Measurements from ENCODE around the gene CXCL14. TPM values are rescaled to one million over a fixed set of nuclear protein-coding genes. Genes with fewer than 3 reads are reported as not detected.

Gene CXCL14
- total RNA-seq, 2 experiments from 2014 or later = not detected

GRCh38 chr5:135559354-135559753, 19.4 kb downstream of the CXCL14 start:
- no peak for DNase-seq
- ChIA-PET POLR2A (no interaction called here), CTCF (interaction anchor here (1.1 to 1.6 kb wide), 2 partner anchors 93 to 97 kb away, joined by 3 to 5 read pairs; no protein-coding TSS in a partner anchor)
- H3K4me1 Mint-ChIP-seq = no peaks in the 10 kb centered on the region
- peaks cover 23% of the 10 kb centered on the region for H3K27me3 Mint-ChIP-seq
- no peaks in the 10 kb centered on the region for H3K36me3 Mint-ChIP-seq (ENCODE audit: low read depth)
- H3K27ac Mint-ChIP-seq = no peak overlapping the region
- H3K4me3 Mint-ChIP-seq = no peak overlapping the region
- no peaks in the 10 kb centered on the region for H3K9me3 Mint-ChIP-seq

DNA sequence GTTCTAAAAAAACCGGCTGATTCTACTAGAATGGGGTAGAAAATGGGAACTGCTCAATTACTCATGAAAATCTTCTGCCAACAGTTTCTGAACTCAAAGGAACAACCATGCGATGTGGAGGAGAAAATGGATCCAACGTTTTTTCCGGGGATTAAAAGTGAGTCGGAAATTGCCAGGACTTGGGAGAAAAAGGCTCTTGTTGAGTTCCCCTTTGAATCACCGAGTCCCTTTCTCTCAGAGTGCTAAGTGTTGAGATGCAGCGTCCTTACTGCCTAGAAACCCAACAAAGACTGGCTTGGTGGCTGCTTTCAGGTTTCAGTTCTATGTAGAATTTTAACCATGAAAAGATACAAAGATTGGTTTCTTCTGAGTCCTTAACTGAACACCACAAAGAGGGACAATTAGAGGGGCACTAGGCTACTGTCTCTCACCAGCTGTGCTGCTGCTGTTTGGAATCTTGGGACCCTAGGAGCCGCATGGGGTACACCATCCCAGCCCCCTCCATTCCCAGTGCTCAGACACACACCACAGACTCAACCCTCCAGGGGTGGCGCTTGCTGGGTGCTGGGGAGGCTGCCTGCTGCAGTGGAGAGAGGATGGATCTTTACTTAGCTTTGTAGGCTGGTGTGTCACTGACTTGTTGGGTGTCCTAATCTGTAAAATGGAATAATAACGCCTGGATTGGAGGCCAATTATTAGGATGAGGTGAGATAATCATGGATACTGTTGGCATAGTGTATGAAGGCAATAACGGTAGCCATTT, 21.5 kb downstream of the CXCL14 start:
- H3K27ac Mint-ChIP-seq = no peak overlapping the region
- no peak for DNase-seq
- no peaks in the 10 kb centered on the region for H3K36me3 Mint-ChIP-seq (ENCODE audit: low read depth)
- ChIA-PET CTCF (interaction anchor here (1.4 kb wide), 1 partner anchor 9 kb away, joined by 5 read pairs; no protein-coding TSS in a partner anchor), POLR2A (no interaction called here)
- H3K9me3 Mint-ChIP-seq = no peaks in the 10 kb centered on the region
- H3K4me3 Mint-ChIP-seq = no peak overlapping the region
- H3K27me3 Mint-ChIP-seq = peaks cover 29% of the 10 kb centered on the region
- no peaks in the 10 kb centered on the region for H3K4me1 Mint-ChIP-seq

- Mint-ChIP-seq H3K4me3 (no peak overlapping the region), H3K27ac (no peak overlapping the region), H3K4me1 (no peaks in the 10 kb centered on the region), H3K9me3 (no peaks in the 10 kb centered on the region), H3K27me3 (peaks cover 34% of the 10 kb centered on the region), H3K36me3 (ENCODE audit: low read depth) (no peaks in the 10 kb centered on the region)
- ChIA-PET CTCF (interaction anchor here (1.0 to 10.2 kb wide), 2 partner anchors 10 to 92 kb away, joined by 6 to 80 read pairs; no protein-coding TSS in a partner anchor), POLR2A (no interaction called here)
- DNase-seq = no peak
Observed at GRCh38 chr5:135556620-135557019, 22.2 kb downstream of the CXCL14 start.

GRCh38 chr5:135555530-135555929, 23.3 kb downstream of the CXCL14 start:
- no peak overlapping the region for H3K4me3 Mint-ChIP-seq
- ChIA-PET POLR2A (no interaction called here), CTCF (interaction anchor here (0.7 to 10.2 kb wide), 3 partner anchors 11 to 243 kb away, joined by 3 to 80 read pairs (median 6); no protein-coding TSS in a partner anchor)
- H3K4me1 Mint-ChIP-seq = no peaks in the 10 kb centered on the region
- no peaks in the 10 kb centered on the region for H3K36me3 Mint-ChIP-seq (ENCODE audit: low read depth)
- H3K9me3 Mint-ChIP-seq = no peaks in the 10 kb centered on the region
- H3K27ac Mint-ChIP-seq = no peak overlapping the region
- H3K27me3 Mint-ChIP-seq = peaks cover 32% of the 10 kb centered on the region
- DNase-seq = no peak

DNA sequence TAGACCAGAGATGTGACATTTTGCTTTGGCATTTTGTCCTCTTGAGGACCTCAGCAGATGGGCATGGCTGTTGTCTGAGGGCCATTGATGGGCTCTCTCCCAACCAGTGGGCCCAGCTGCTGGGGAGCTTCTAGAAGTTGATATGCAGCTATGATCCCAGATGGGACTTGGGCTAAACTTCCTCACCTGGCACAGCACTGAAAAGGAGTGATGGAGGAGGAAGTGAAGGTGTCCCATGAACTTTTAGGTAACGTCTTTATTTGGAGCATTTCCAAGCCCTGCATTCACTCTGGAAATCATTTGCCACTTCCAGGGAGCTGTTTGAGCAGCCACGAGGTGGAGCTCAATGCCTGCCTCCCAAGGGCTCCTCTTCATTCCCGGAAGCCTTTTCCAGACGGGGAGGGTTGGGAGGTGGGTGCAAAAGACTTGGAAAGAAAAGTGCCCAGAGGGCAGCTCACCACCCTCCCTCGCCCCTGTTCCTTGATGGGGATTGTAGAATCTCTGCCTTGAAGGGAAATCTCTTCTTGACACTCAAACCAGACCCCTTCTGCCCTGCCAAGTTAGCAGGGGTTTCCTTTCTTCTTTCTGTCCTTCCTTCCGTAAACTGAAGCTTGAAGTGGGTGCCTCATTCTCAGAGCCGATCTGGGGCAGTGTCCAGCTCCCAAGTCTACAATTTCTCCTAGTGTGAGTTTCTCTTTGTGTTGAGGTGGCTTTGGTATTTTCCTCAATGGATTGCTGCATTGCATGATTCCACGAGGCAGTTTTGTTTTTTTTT, 24.9 kb downstream of the CXCL14 start:
- Mint-ChIP-seq H3K36me3 (ENCODE audit: low read depth) (no peaks in the 10 kb centered on the region), H3K27ac (no peak overlapping the region), H3K4me1 (no peaks in the 10 kb centered on the region), H3K27me3 (peaks cover 43% of the 10 kb centered on the region), H3K4me3 (no peak overlapping the region), H3K9me3 (no peaks in the 10 kb centered on the region)
- DNase-seq = no peak
- ChIA-PET POLR2A (no interaction called here), CTCF (interaction anchor here (0.7 to 10.2 kb wide), 2 partner anchors 89 to 93 kb away, joined by 3 to 80 read pairs; no protein-coding TSS in a partner anchor)

- ChIA-PET CTCF (interaction anchor here (0.9 to 10.2 kb wide), 16 partner anchors 9 to 283 kb away, joined by 3 to 80 read pairs (median 3); partner anchors contain the start of gene SLC25A48), POLR2A (no interaction called here)
- Mint-ChIP-seq H3K4me3 (no peak overlapping the region), H3K4me1 (no peaks in the 10 kb centered on the region), H3K36me3 (ENCODE audit: low read depth) (no peaks in the 10 kb centered on the region), H3K9me3 (no peaks in the 10 kb centered on the region), H3K27ac (no peak overlapping the region), H3K27me3 (peaks cover 56% of the 10 kb centered on the region)
- peak; percentile 71 for DNase-seq
Observed at GRCh38 chr5:135551593-135552447, 27.0 kb downstream of the CXCL14 start.

DNA sequence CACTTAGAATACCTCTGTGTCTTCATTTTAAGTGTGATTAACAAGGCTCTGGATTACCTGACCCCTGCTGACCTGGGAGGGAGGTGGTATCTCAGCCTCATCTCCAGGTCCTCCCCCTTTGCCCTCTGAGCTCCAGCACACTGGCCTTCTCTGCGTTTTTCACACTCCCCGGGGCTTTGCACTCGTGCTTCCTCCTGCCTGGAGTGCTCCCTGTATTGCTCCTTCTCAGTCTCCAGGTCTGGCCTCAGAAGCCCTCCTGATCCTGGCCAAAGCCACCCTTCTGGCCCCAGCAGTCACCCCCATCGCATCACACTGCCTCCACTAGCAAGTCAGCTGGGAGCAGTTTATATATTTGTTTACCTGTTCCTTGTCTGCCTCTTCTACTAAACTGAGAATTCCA, 29.4 kb downstream of the CXCL14 start:
- H3K9me3 Mint-ChIP-seq = no peaks in the 10 kb centered on the region
- H3K36me3 Mint-ChIP-seq (ENCODE audit: low read depth) = no peaks in the 10 kb centered on the region
- no peak for DNase-seq
- H3K27me3 Mint-ChIP-seq = peaks cover 67% of the 10 kb centered on the region
- CTCF ChIA-PET = interaction anchor here (1.5 to 10.2 kb wide), 3 partner anchors 12 to 85 kb away, joined by 4 to 80 read pairs (median 6); no protein-coding TSS in a partner anchor
- H3K27ac Mint-ChIP-seq = no peak overlapping the region
- POLR2A ChIA-PET = no interaction called here
- no peak overlapping the region for H3K4me3 Mint-ChIP-seq
- peaks cover 5% of the 10 kb centered on the region for H3K4me1 Mint-ChIP-seq

DNA sequence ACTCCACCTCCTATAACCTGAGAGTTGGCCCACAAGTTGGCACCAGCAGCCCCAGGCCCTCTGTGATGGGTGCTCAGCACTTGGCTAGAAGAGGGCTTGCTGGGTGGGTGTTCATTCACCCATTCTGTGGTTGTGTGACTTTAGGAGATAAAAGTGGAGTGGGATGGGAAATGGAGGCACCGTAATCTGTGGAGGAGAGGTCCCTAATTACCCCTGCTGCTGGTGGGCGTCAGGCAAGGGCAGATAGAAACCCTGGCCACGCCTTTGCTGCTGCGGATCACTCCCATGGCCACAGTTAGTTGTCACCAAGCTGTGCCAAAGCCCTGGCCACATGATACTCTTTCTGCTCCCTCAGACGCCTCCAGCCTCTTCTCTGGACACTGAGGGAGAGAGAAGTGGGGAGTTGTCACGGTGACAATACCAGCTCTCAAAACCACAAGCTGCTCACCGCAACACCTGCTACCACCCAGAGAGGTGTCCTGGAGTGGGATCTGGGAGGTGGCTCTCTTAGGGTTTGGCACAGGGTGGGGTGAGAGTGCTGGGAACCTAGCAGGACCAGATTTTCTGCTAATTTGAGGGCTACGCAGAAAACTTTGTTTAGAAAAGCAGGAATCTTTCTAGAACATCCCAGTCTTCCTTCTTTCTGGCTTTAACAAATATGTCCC, 31.1 kb downstream of the CXCL14 start:
- Mint-ChIP-seq H3K27me3 (peaks cover 73% of the 10 kb centered on the region), H3K36me3 (ENCODE audit: low read depth) (peaks cover 3% of the 10 kb centered on the region), H3K4me1 (peaks cover 16% of the 10 kb centered on the region), H3K4me3 (no peak overlapping the region), H3K9me3 (no peaks in the 10 kb centered on the region), H3K27ac (no peak overlapping the region)
- DNase-seq = no peak
- POLR2A ChIA-PET = no interaction called here
- CTCF ChIA-PET = interaction anchor here (10.2 kb wide), 1 partner anchor 83 kb away, joined by 80 read pairs; no protein-coding TSS in a partner anchor

- peaks cover 16% of the 10 kb centered on the region for H3K4me1 Mint-ChIP-seq
- DNase-seq = no peak
- ChIA-PET CTCF (interaction anchor here (10.2 kb wide), 1 partner anchor 82 kb away, joined by 80 read pairs; no protein-coding TSS in a partner anchor), POLR2A (no interaction called here)
- H3K4me3 Mint-ChIP-seq = no peak overlapping the region
- H3K36me3 Mint-ChIP-seq (ENCODE audit: low read depth) = peaks cover 3% of the 10 kb centered on the region
- peaks cover 78% of the 10 kb centered on the region for H3K27me3 Mint-ChIP-seq
- no peaks in the 10 kb centered on the region for H3K9me3 Mint-ChIP-seq
- H3K27ac Mint-ChIP-seq = no peak overlapping the region
Observed at GRCh38 chr5:135546912-135547311, 31.9 kb downstream of the CXCL14 start.

DNA sequence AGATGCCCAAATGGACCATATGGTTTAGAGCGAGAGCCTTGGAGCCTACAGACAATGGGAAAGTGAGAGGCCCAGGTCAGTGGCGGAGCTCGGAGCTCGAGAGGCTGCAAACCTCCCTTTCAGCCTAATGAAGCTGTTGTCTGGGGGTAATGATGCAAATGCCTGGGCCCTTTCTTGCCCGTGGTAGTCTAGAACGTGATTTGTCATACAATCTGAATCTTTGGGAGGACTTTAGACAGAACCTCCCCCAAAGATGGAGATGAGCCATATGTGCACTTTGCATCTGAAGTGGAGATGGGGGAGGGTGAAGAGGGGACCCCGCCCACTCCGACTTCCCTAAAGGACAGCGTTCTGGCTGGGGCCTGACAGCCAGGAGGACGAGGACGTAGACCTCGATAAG, 32.7 kb downstream of the CXCL14 start:
- no peak for DNase-seq
- Mint-ChIP-seq H3K9me3 (no peaks in the 10 kb centered on the region), H3K27ac (no peak overlapping the region), H3K27me3 (peaks cover 83% of the 10 kb centered on the region), H3K4me3 (no peak overlapping the region), H3K4me1 (peaks cover 16% of the 10 kb centered on the region), H3K36me3 (ENCODE audit: low read depth) (peaks cover 3% of the 10 kb centered on the region)
- POLR2A ChIA-PET = no interaction called here
- CTCF ChIA-PET = interaction anchor here (10.2 kb wide), 1 partner anchor 81 kb away, joined by 80 read pairs; no protein-coding TSS in a partner anchor

DNA sequence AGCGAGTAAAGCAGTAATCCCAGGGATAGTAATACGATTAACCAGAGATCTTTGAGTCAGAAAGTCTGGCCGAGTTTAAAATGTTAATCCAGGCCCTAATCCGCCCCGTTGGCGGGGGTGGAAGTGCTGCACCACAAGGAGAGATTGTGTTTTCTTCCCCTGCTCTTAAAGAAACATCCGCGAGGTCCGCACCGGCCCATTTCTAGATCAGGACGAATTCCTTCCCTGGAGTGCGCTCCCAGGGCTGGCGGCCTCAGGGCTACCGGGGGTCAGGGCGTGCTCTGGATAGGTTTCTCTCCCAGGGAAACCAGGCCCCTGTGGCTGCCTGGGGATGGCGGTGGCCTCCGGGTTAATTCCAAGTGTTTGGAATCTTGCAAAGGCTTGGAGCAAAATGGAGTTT, 33.7 kb downstream of the CXCL14 start:
- Mint-ChIP-seq H3K27ac (no peak overlapping the region), H3K4me1 (peaks cover 16% of the 10 kb centered on the region), H3K4me3 (no peak overlapping the region), H3K9me3 (no peaks in the 10 kb centered on the region), H3K36me3 (ENCODE audit: low read depth) (peaks cover 3% of the 10 kb centered on the region), H3K27me3 (peaks cover 91% of the 10 kb centered on the region)
- POLR2A ChIA-PET = no interaction called here
- no peak for DNase-seq
- CTCF ChIA-PET = interaction anchor here (1.5 kb wide), 1 partner anchor 79 kb away, joined by 3 read pairs; no protein-coding TSS in a partner anchor
